C4-2B (cell line): Measurements from ENCODE around the gene PIK3R2.

Experiments
- CTCF ChIP-seq: fragments of 450-650 bp; conservative IDR thresholded peaks from 2 replicates; pipeline ENCODE4 v1.5.1; 2017; ENCODE audit warnings: mild to moderate bottlenecking
- ZFX ChIP-seq: fragments of 450-650 bp; IDR thresholded peaks from 2 replicates; pipeline ENCODE4 v1.6.1; 2017

GRCh38 chr19:18159810-18160209, 6.8 kb downstream of the PIK3R2 start:
- TF ChIP-seq CTCF (no peak), ZFX (no peak)
